H9 (cell line): ENCODE measurements around the gene ZNF860. TPM values are rescaled to one million over a fixed set of nuclear protein-coding genes. Genes with fewer than 3 reads are reported as not detected.

Experiments
- DNase-seq: peaks from one replicate; pipeline ENCODE4 v3.0.0-alpha.2; 2017
- H2AFZ ChIP-seq: one replicate; pipeline ENCODE4 v1.6.1; 2013; ENCODE audit warnings: mild to moderate bottlenecking, low read length, control low read depth, moderate library complexity
- H2AK5ac ChIP-seq: 2 replicates; pipeline ENCODE4 v1.6.1; 2013; ENCODE audit warnings: low read length, control low read depth, mixed read lengths; ENCODE audit not compliant: insufficient read length
- H2BK120ac ChIP-seq: one replicate; pipeline ENCODE4 v1.6.1; 2013; ENCODE audit warnings: low read depth, mild to moderate bottlenecking, low read length, control low read depth, inconsistent platforms; ENCODE audit not compliant: poor library complexity, severe bottlenecking
- H2BK12ac ChIP-seq: 2 replicates; pipeline ENCODE4 v1.6.1; 2013; ENCODE audit warnings: low read length, control low read depth, mixed read lengths, low read depth; ENCODE audit not compliant: insufficient read length
- H2BK15ac ChIP-seq: 2 replicates; pipeline ENCODE4 v1.6.1; 2013; ENCODE audit warnings: low read depth, low read length, control low read depth
- H2BK20ac ChIP-seq: one replicate; pipeline ENCODE4 v1.6.1; 2013; ENCODE audit warnings: low read depth, mild to moderate bottlenecking, low read length, control low read depth, inconsistent platforms; ENCODE audit not compliant: poor library complexity, severe bottlenecking
- H2BK5ac ChIP-seq: 2 replicates; pipeline ENCODE4 v1.6.1; 2013; ENCODE audit warnings: low read length, control low read depth, mixed read lengths; ENCODE audit not compliant: insufficient read length
- H3K14ac ChIP-seq: 2 replicates; pipeline ENCODE4 v1.6.1; 2013; ENCODE audit warnings: low read length, control low read depth; ENCODE audit not compliant: insufficient read depth
- H3K18ac ChIP-seq: 2 replicates; pipeline ENCODE4 v1.6.1; 2013; ENCODE audit warnings: low read depth, mild to moderate bottlenecking, mixed read lengths, low read length, control low read depth; ENCODE audit not compliant: insufficient read length
- H3K23ac ChIP-seq: 2 replicates; pipeline ENCODE4 v1.6.1; 2013; ENCODE audit warnings: low read length, control low read depth, mixed read lengths, low read depth; ENCODE audit not compliant: insufficient read length
- H3K23me2 ChIP-seq: 2 replicates; pipeline ENCODE4 v1.6.1; 2013; ENCODE audit warnings: low read depth, mild to moderate bottlenecking, mixed read lengths, low read length, control low read depth; ENCODE audit not compliant: insufficient read length, poor library complexity, severe bottlenecking
- H3K27ac ChIP-seq: 2 replicates; pipeline ENCODE4 v1.5.1; 2013; ENCODE audit warnings: low read length, control low read depth, mixed read lengths, low read depth; ENCODE audit not compliant: insufficient read length
- H3K27me3 ChIP-seq: 2 replicates; pipeline ENCODE4 v1.6.1; 2013; ENCODE audit warnings: low read length, control low read depth, inconsistent platforms; ENCODE audit not compliant: insufficient read depth
- H3K4ac ChIP-seq: 2 replicates; pipeline ENCODE4 v1.6.1; 2013; ENCODE audit warnings: low read depth, mild to moderate bottlenecking, control low read depth, inconsistent platforms, low read length, moderate library complexity
- H3K4me1 ChIP-seq: 2 replicates; pipeline ENCODE4 v1.6.1; 2013; ENCODE audit warnings: low read length, control low read depth, inconsistent platforms; ENCODE audit not compliant: insufficient read depth
- H3K4me2 ChIP-seq: 2 replicates; pipeline ENCODE4 v1.6.1; 2013; ENCODE audit warnings: low read length, control low read depth, mixed read lengths; ENCODE audit not compliant: insufficient read length, insufficient read depth
- H3K56ac ChIP-seq: 2 replicates; pipeline ENCODE4 v1.6.1; 2013; ENCODE audit warnings: low read depth, mild to moderate bottlenecking, mixed read lengths, low read length, control low read depth; ENCODE audit not compliant: insufficient read length
- H3K79me1 ChIP-seq: 2 replicates; pipeline ENCODE4 v1.6.1; 2013; ENCODE audit warnings: low read depth, mild to moderate bottlenecking, moderate library complexity, low read length, control low read depth, inconsistent platforms; ENCODE audit not compliant: insufficient read depth, poor library complexity, severe bottlenecking
- H3K79me2 ChIP-seq: 2 replicates; pipeline ENCODE4 v1.6.1; 2013; ENCODE audit warnings: low read length, control low read depth, inconsistent platforms; ENCODE audit not compliant: insufficient read depth
- H3K9ac ChIP-seq: 2 replicates; pipeline ENCODE4 v1.6.1; 2013; ENCODE audit warnings: low read length, control low read depth, mixed read lengths; ENCODE audit not compliant: insufficient read length; ENCODE audit errors: extremely low read depth
- H3K9me3 ChIP-seq: one replicate; pipeline ENCODE4 v1.6.1; 2013; ENCODE audit warnings: low read depth, low read length, inconsistent platforms; ENCODE audit not compliant: control insufficient read depth
- H3T11ph ChIP-seq: one replicate; pipeline ENCODE4 v1.6.1; 2013; ENCODE audit warnings: mild to moderate bottlenecking, low read length, control low read depth, inconsistent platforms
- H4K20me1 ChIP-seq: one replicate; pipeline ENCODE4 v1.6.1; 2013; ENCODE audit not compliant: control insufficient read depth, insufficient read length, insufficient read depth
- H4K5ac ChIP-seq: 2 replicates; pipeline ENCODE4 v1.6.1; 2013; ENCODE audit warnings: low read depth, mild to moderate bottlenecking, mixed read lengths, low read length, control low read depth; ENCODE audit not compliant: insufficient read length
- H4K8ac ChIP-seq: replicated peaks from 2 replicates; pipeline ENCODE4 v1.6.1; 2013; ENCODE audit warnings: low read length, control low read depth, mixed read lengths, low read depth; ENCODE audit not compliant: insufficient read length
- H4K91ac ChIP-seq: 2 replicates; pipeline ENCODE4 v1.6.1; 2013; ENCODE audit warnings: low read depth, mild to moderate bottlenecking, moderate library complexity, mixed read lengths, low read length, control low read depth; ENCODE audit not compliant: insufficient read length
- H3K27ac Mint-ChIP-seq, 3 experiments: 2 replicates in 2 of 3; 3 replicates in 1 of 3; pipeline ENCODE4 v1.8.0; 2020 to 2021; ENCODE audit warnings: mixed read lengths in 3 of 3, mild to moderate bottlenecking in 1 of 3, moderate library complexity in 1 of 3
- H3K27me3 Mint-ChIP-seq: 2 replicates; pipeline ENCODE4 v1.8.0; 2021; ENCODE audit warnings: low read depth, mild to moderate bottlenecking, moderate library complexity, mixed read lengths
- H3K36me3 Mint-ChIP-seq, 3 experiments: 2 replicates in 2 of 3; 3 replicates in 1 of 3; pipeline ENCODE4 v1.8.0; 2020 to 2021; ENCODE audit warnings: low read depth in 3 of 3, mixed read lengths in 3 of 3; ENCODE audit not compliant: insufficient read depth in 1 of 3
- H3K4me1 Mint-ChIP-seq, 2 experiments: 2 replicates each; pipeline ENCODE4 v1.8.0; 2020; ENCODE audit warnings: mixed read lengths in 2 of 2
- H3K4me3 Mint-ChIP-seq, 2 experiments: 2 replicates in 1 of 2; 3 replicates in 1 of 2; pipeline ENCODE4 v1.8.0; 2020 to 2021; ENCODE audit warnings: mild to moderate bottlenecking in 2 of 2, mixed read lengths in 2 of 2, moderate library complexity in 1 of 2
- H3K9me3 Mint-ChIP-seq, 2 experiments: 2 replicates in 1 of 2; 3 replicates in 1 of 2; pipeline ENCODE4 v1.8.0; 2020; ENCODE audit warnings: mild to moderate bottlenecking in 2 of 2, mixed read lengths in 2 of 2, moderate library complexity in 1 of 2
- WGBS: extraction: QIAGEN DNeasy Blood & Tissue Kit; methylation state at CpG from one replicate; pipeline ENCODE4 v1.1.7; 2013; ENCODE audit warnings: missing lambda C conversion rate, low lambda C conversion rate, mixed read lengths; ENCODE audit not compliant: insufficient read length; ENCODE audit errors: extremely low coverage; 5-methylcytosine and 5-hydroxymethylcytosine counted together
- total RNA-seq: library from RNA; stranded (reverse); gene quantifications from 2 replicates; pipeline ENCODE4 v1.2.1, GENCODE V29; 2021
- TF ChIP-seq, protein P1 (sequence below): fragments of 200-600 bp; sonication (generic); conservative IDR thresholded peaks from 3 replicates; pipeline ENCODE4 v1.8.0; 2021; ENCODE audit warnings: antibody characterized with exemption, mild to moderate bottlenecking

ZNF860 gene
- total RNA-seq, 1 experiment from 2014 or later: 2.6 TPM

DNA sequence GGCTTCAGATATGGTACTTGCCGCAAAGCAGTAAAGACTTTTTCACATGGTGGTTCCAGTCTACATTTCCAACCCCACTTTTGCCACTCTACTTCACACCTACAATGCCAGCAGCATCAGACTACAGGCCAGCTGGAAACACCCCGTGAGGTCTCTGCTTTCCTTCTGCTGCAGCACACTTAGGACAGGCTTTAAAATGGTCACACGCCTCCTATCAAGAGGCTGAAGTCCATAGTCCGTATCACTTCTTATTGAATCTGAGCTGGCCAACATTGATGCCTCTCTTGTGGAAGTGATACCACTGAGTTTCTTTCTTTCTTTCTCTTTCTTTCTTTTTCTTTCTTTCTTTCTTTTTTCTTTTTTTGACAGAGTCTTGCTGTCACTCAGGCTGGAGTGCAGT lies 59.8 kb downstream of the ZNF860 start:
- no peak overlapping the region for H2BK20ac ChIP-seq
- no peak overlapping the region for H3K4ac ChIP-seq
- H3K56ac ChIP-seq: no peak overlapping the region
- H3K27me3 Mint-ChIP-seq: peaks cover 1% of the 10 kb centered on the region
- H2BK120ac ChIP-seq: no peak overlapping the region
- no peaks in the 10 kb centered on the region; the same call in 1 of the 2 replicates for H3K4me1 ChIP-seq
- H2AK5ac ChIP-seq: no peak overlapping the region
- H2BK5ac ChIP-seq: no peak overlapping the region
- no peak overlapping the region for H4K91ac ChIP-seq
- H3T11ph ChIP-seq: no peak overlapping the region
- no peak overlapping the region for H3K27ac Mint-ChIP-seq
- H2AFZ ChIP-seq: no peak overlapping the region
- H3K36me3 Mint-ChIP-seq: peaks cover 11 to 19% (median 18%) of the 10 kb centered on the region in 3 experiments
- peaks cover 8% of the 10 kb centered on the region for H3K9me3 ChIP-seq
- H3K27ac ChIP-seq: no peak overlapping the region
- no peaks in the 10 kb centered on the region for H3K79me2 ChIP-seq
- no peak overlapping the region for H3K23ac ChIP-seq
- H3K14ac ChIP-seq: no peak overlapping the region
- no peaks in the 10 kb centered on the region for H3K79me1 ChIP-seq
- no CpG with 5 or more reads among the region's 4 CpGs for WGBS
- peaks cover 16 to 18% of the 10 kb centered on the region in 2 experiments for H3K4me1 Mint-ChIP-seq
- no peaks in the 10 kb centered on the region for H3K27me3 ChIP-seq
- H4K5ac ChIP-seq: no peak overlapping the region
- H4K20me1 ChIP-seq: no peaks in the 10 kb centered on the region
- no peak overlapping the region for H3K9ac ChIP-seq
- H2BK12ac ChIP-seq: no peak overlapping the region
- no peak for DNase-seq
- H3K23me2 ChIP-seq: no peaks in the 10 kb centered on the region
- no peak overlapping the region for H3K4me3 Mint-ChIP-seq
- TF ChIP-seq, protein P1, sequence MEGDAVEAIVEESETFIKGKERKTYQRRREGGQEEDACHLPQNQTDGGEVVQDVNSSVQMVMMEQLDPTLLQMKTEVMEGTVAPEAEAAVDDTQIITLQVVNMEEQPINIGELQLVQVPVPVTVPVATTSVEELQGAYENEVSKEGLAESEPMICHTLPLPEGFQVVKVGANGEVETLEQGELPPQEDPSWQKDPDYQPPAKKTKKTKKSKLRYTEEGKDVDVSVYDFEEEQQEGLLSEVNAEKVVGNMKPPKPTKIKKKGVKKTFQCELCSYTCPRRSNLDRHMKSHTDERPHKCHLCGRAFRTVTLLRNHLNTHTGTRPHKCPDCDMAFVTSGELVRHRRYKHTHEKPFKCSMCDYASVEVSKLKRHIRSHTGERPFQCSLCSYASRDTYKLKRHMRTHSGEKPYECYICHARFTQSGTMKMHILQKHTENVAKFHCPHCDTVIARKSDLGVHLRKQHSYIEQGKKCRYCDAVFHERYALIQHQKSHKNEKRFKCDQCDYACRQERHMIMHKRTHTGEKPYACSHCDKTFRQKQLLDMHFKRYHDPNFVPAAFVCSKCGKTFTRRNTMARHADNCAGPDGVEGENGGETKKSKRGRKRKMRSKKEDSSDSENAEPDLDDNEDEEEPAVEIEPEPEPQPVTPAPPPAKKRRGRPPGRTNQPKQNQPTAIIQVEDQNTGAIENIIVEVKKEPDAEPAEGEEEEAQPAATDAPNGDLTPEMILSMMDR: no peak
- H2BK15ac ChIP-seq: no peak overlapping the region
- H3K4me2 ChIP-seq: no peak overlapping the region
- H3K9me3 Mint-ChIP-seq: peaks cover 20 to 21% of the 10 kb centered on the region in 2 experiments
- no peak overlapping the region for H4K8ac ChIP-seq
- H3K18ac ChIP-seq: no peak overlapping the region

Other genes with a start within 250 kb of the ZNF860 start
- 42.7 and 46.7 TPM in 2 replicates for gene OSBPL10, start 488 bp upstream of the ZNF860 start, total RNA-seq
- gene GPD1L, start 124.9 kb downstream of the ZNF860 start, total RNA-seq: 3.7 and 4.0 TPM in 2 replicates